ENCODE data around the gene TRPV3.

Gene TRPV3

DNA sequence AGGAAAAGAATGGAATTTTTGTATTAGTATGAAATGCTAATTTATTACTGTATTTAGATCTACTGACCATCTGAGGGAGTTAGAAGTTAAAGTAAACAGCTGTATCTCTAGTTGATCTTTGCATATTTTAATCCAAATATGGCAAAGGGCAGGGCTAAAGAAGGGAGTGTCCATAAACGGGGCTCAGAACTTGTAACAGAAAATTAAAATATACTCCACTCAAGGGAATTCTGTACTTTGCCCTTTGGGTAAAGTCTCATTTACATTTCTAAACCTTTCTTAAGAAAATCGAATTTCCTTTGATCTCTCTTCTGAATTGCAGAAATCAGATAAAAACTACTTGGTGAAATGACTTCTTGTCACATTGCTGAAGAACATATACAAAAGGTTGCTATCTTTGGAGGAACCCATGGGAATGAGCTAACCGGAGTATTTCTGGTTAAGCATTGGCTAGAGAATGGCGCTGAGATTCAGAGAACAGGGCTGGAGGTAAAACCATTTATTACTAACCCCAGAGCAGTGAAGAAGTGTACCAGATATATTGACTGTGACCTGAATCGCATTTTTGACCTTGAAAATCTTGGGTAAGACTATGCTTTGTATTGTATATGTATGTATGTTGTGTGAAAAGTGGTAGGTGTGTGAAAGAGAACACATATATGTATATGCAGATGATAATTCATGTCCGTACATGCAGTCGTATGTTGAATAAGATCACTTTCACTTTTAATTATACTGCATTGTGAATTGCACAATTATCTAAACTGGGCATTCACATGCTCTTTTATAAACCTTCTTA, 81.6 kb downstream of the TRPV3 start, which contains the start of gene ASPA:
ASPA (plus strand) TSS at position 186 of the 799 bp plus-strand sequence; CDS start at position 349, 163 bp downstream.
- H3K9me2 ChIP-seq (replicated peaks; ENCODE audit: insufficient read depth, low read length) = no peaks in the 10 kb centered on the region
- no peaks in the 10 kb centered on the region for H3K9me3 ChIP-seq (replicated peaks; ENCODE audit: insufficient read depth, low read length)
- H3K4me3 ChIP-seq (ENCODE audit: low read length) = no peak within 1 kb of the TSS
- H2AFZ ChIP-seq (ENCODE audit: low read length) = no peak within 1 kb of the TSS
- H3F3A ChIP-seq (ENCODE audit: insufficient read depth, low read length) = no peaks in the 10 kb centered on the region
- H3K79me2 ChIP-seq (ENCODE audit: low read length) = no peaks in the 10 kb centered on the region
- H3K4me1 ChIP-seq (ENCODE audit: low read length) = no peaks in the 10 kb centered on the region
- no peaks in the 10 kb centered on the region for H4K20me1 ChIP-seq (ENCODE audit: insufficient read depth, low read length)
- no peaks in the 10 kb centered on the region for H3K36me3 ChIP-seq (replicated peaks; ENCODE audit: insufficient read depth, low read length)
- H3K27me3 ChIP-seq (replicated peaks; ENCODE audit: insufficient read depth, low read length) = no peaks in the 10 kb centered on the region
- no peak within 1 kb of the TSS for H3K4me2 ChIP-seq (ENCODE audit: low read depth, low read length)
- no peak within 1 kb of the TSS for H3K9ac ChIP-seq (ENCODE audit: low read length)
- no peak for TF ChIP-seq EZH2phosphoT487 (IDR thresholded peaks at IDR 0.05; ENCODE audit: low read length)
- TF ChIP-seq, protein P1, sequence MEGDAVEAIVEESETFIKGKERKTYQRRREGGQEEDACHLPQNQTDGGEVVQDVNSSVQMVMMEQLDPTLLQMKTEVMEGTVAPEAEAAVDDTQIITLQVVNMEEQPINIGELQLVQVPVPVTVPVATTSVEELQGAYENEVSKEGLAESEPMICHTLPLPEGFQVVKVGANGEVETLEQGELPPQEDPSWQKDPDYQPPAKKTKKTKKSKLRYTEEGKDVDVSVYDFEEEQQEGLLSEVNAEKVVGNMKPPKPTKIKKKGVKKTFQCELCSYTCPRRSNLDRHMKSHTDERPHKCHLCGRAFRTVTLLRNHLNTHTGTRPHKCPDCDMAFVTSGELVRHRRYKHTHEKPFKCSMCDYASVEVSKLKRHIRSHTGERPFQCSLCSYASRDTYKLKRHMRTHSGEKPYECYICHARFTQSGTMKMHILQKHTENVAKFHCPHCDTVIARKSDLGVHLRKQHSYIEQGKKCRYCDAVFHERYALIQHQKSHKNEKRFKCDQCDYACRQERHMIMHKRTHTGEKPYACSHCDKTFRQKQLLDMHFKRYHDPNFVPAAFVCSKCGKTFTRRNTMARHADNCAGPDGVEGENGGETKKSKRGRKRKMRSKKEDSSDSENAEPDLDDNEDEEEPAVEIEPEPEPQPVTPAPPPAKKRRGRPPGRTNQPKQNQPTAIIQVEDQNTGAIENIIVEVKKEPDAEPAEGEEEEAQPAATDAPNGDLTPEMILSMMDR (IDR thresholded peaks at IDR 0.05; ENCODE audit: low read length) = no peak
- no peak for TF ChIP-seq EZH2 (optimal IDR thresholded peaks at IDR 0.05; ENCODE audit: low read depth, low read length)
- DNase-seq = no peak
- no peak within 1 kb of the TSS for H3K27ac ChIP-seq (ENCODE audit: low read length)

DNA sequence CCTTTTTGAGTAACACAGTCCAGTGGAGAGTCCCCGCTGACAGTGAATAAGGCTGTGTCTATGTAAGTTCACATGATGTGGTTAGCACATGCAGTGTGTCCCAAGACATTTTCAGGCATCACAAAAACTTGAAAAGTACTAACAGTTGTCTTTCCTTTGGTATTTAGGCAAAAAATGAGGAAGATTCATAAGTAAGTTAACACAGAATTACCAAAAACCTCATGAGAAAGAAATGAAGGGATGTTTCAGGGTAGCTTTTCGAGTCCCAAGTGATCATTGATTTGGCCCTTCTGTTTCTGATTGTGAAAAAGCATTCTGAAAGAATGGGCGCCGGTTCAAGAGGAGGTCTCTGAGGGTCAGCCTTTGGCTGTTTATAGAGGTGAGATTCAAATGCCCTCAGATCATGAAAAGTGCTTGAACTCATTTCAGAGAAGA, 82.3 kb downstream of the TRPV3 start:
- H3K36me3 ChIP-seq (replicated peaks; ENCODE audit: insufficient read depth, low read length) = no peaks in the 10 kb centered on the region
- TF ChIP-seq, protein P1 (IDR thresholded peaks at IDR 0.05; ENCODE audit: low read length) = no peak
- TF ChIP-seq EZH2 (optimal IDR thresholded peaks at IDR 0.05; ENCODE audit: low read depth, low read length) = no peak
- no peak for TF ChIP-seq EZH2phosphoT487 (IDR thresholded peaks at IDR 0.05; ENCODE audit: low read length)
- H3F3A ChIP-seq (ENCODE audit: insufficient read depth, low read length) = no peaks in the 10 kb centered on the region
- no peaks in the 10 kb centered on the region for H3K79me2 ChIP-seq (ENCODE audit: low read length)
- no peaks in the 10 kb centered on the region for H3K9me2 ChIP-seq (replicated peaks; ENCODE audit: insufficient read depth, low read length)
- H3K4me3 ChIP-seq (ENCODE audit: low read length) = no peak overlapping the region
- H3K9me3 ChIP-seq (replicated peaks; ENCODE audit: insufficient read depth, low read length) = no peaks in the 10 kb centered on the region
- no peaks in the 10 kb centered on the region for H3K27me3 ChIP-seq (replicated peaks; ENCODE audit: insufficient read depth, low read length)
- H3K9ac ChIP-seq (ENCODE audit: low read length) = no peak overlapping the region
- H3K4me1 ChIP-seq (ENCODE audit: low read length) = no peaks in the 10 kb centered on the region
- no peak overlapping the region for H2AFZ ChIP-seq (ENCODE audit: low read length)
- no peaks in the 10 kb centered on the region for H4K20me1 ChIP-seq (ENCODE audit: insufficient read depth, low read length)
- H3K27ac ChIP-seq (ENCODE audit: low read length) = no peak overlapping the region
- no peak overlapping the region for H3K4me2 ChIP-seq (ENCODE audit: low read depth, low read length)
- no peak for DNase-seq

DNA sequence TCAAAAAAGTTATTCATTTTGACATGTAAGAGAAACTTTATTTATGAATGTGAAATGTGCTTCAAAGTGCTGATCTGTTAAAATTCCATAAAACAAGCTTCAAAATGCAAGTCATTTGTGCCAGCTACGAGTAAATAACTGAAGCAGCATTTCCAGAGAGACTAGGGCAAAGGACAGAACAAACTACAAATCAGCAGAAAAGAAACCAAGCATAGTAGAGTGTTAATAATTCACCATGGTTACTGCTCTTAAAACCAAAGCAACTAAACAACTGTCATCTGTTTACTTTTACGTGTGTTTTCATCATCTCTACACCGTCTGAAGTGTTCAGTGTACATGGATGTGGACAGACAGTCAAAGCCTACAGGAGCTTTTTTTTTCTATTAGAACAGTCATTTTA, 83.4 kb downstream of the TRPV3 start:
- TF ChIP-seq EZH2 (optimal IDR thresholded peaks at IDR 0.05; ENCODE audit: low read depth, low read length) (no peak), EZH2phosphoT487 (IDR thresholded peaks at IDR 0.05; ENCODE audit: low read length) (no peak)
- TF ChIP-seq, protein P1 (IDR thresholded peaks at IDR 0.05; ENCODE audit: low read length) = no peak
- Histone ChIP-seq H3K9ac (ENCODE audit: low read length) (no peak overlapping the region), H3K9me3 (replicated peaks; ENCODE audit: insufficient read depth, low read length) (no peaks in the 10 kb centered on the region), H3F3A (ENCODE audit: insufficient read depth, low read length) (no peaks in the 10 kb centered on the region), H3K4me3 (ENCODE audit: low read length) (no peak overlapping the region), H3K79me2 (ENCODE audit: low read length) (no peaks in the 10 kb centered on the region), H3K27ac (ENCODE audit: low read length) (no peak overlapping the region), H3K27me3 (replicated peaks; ENCODE audit: insufficient read depth, low read length) (no peaks in the 10 kb centered on the region), H4K20me1 (ENCODE audit: insufficient read depth, low read length) (no peaks in the 10 kb centered on the region), H3K36me3 (replicated peaks; ENCODE audit: insufficient read depth, low read length) (no peaks in the 10 kb centered on the region), H3K9me2 (replicated peaks; ENCODE audit: insufficient read depth, low read length) (no peaks in the 10 kb centered on the region), H3K4me1 (ENCODE audit: low read length) (no peaks in the 10 kb centered on the region), H3K4me2 (ENCODE audit: low read depth, low read length) (no peak overlapping the region), H2AFZ (ENCODE audit: low read length) (no peak overlapping the region)
- DNase-seq = no peak
